ENCODE results near the gene IP6K3.

The IP6K3 gene

DNA sequence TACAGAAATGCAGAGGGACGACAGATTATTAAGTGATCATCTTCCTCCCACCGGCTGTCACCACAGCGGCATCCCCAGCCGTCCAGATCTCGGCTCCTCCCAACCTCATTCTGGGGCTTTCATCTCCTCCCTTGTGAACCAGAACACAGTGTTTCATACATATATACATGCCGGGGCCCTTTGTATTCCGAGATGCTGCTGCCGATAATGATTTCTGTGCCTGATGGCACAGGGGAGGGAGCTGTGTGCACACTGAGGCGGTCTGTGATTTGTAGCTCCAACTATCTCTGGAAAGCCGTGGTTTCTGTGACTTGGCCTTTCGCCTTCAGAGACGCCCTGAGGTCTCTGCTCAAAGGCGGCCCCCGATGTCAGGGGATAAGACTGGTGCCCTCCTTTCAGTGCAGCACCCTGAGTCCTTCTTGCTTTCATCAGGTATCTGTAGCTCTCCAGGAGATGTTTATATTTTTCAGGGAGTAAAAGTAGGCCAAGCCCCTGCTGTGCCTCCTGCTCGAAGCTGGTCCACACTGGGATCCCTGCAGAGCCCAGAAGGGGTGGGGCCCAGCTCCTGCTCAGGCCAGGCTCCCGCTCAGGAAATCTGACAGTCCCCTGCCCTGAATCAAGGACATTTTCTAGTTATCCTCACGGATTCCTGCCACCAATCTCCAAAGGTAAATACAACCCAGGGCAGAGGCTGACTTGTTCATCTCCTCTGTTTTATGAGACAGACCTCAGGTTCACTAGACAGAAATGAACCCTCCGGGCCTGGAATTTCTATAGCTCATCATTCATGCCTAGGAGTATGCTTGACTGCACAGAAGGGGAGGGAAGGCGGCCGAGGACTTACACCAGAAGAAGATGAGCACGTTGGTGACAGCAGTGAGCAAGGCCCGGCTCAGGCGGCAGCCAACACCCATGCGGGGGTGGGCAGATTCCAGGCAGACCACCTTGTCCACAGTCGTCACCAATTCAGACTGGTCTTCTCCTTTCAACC lies 31.0 kb upstream of the IP6K3 start:
- no peak for DNase-seq (ENCODE audit: low spot score)

DNA sequence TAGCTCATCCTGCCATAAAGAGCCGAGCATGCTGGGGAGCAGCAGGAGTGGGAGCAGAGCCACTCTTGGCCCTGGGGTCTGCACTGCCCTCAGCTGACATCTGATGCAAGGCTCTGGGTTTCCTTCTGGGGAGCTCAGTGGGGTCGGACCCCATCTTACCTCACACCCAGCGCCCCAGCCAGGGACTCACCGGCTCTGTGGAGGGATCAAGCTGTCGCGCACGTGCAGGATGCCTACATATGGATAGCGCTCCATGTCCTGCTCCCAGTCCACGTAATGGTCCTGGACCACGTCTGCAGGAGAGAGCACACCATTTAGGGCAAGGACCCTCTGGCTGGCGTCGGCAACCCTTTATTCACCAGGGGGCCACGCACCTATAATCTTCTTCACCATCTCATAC lies 30.1 kb upstream of the IP6K3 start:
- DNase-seq (ENCODE audit: low spot score), result no peak

DNA sequence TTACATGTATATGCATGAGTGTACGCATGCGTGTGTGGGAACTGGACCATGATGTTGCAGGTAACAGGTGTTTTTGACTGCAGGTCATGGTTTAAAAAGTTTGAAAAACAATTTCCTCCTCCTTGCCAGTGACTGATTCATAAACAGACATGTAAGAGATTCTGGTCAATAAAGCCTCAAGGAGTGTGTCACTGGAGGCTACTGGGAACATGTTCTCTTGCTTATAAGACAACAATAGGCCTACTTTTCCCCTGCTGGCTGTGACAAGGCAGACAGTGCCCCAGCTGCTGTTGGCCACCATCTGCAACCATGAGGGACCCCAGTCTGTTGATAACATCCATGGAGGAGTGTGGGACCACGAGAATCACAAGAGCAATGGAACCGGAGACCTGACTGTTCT lies 29.5 kb upstream of the IP6K3 start:
- DNase-seq (ENCODE audit: low spot score), result no peak

DNA sequence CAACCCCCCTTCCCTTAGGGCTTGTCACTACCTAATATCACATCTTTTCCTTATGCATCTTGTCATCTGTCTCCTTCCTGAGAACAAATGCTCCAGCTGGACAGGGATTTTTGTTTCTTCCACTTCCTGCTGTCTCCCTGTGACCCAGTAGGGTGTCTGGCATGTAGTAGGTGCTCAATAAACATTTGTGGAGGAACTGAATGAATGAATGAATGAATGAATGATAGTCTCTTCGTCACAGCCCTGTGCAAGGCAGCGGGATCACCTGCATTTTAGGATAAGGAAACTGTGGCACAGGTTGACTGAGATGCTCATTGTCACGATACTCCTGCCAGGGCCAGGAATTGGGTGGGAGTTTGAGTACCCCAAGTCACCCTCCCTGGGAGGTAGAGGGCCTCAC lies 28.1 kb upstream of the IP6K3 start:
- DNase-seq (ENCODE audit: low spot score), result no peak

DNA sequence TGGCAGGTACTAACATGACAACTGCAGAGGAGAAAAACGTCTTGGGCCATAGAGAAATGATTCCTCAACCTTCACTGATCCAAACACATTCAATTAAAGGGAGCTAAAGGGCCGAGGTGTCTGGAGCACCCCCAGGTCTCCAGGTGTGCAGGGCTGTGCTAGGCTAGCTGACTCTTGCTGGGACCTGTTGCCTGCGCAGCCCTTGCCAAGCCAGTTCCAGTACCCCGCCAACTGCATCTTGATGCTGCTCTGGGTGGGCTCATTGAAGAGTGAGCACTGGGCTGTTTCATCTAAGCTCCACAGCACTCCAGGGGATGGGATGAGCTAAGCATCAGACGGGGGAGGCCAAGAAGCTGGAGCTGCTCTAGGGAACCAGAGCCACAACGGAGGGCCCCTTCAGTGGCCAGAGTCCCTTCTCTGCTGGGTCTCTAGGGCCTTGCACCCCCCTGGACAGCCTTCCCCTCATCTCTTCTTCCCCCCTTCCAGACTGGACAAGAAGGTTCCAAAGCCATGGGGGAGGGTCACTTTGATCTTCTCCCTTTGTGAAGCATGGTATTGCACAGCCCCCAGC lies 26.3 kb upstream of the IP6K3 start:
- DNase-seq (ENCODE audit: low spot score), result no peak

DNA sequence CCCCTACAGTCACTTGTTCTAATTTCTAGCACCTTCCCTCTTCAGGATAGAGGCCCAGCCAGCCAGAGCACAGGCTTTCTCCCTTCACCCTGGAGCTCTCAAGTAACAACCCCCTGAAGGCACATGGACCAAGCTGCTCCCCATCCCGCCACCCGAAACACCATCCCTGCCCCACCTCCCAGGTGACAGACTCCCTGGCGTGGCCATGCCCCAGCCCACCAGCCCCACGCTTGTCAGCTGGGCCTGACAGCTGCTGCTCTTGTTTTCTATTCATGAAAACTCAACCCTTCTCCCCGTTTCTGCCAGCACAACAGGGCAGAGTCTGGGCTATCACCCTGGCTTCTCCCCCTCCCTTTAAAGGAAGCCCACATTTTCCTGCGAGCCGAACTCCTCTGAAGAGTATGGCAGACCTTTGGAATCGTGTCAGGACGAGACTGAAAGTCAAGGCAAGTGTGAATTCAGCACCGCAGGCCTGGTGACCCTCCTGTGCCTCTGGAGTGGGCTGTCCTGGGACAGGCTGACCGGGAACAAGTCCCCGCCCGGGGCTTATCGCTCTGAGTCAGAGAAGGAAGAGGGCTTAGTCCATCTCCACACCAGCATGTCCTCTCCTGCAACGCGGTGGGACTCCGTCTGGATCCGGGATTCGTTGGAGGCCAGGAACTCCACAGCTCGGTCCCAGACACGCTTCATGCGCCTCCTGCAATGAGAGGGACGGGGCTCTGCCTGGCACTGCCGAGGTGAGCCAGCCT lies 25.6 kb upstream of the IP6K3 start:
- no peak for DNase-seq (ENCODE audit: low spot score)

DNA sequence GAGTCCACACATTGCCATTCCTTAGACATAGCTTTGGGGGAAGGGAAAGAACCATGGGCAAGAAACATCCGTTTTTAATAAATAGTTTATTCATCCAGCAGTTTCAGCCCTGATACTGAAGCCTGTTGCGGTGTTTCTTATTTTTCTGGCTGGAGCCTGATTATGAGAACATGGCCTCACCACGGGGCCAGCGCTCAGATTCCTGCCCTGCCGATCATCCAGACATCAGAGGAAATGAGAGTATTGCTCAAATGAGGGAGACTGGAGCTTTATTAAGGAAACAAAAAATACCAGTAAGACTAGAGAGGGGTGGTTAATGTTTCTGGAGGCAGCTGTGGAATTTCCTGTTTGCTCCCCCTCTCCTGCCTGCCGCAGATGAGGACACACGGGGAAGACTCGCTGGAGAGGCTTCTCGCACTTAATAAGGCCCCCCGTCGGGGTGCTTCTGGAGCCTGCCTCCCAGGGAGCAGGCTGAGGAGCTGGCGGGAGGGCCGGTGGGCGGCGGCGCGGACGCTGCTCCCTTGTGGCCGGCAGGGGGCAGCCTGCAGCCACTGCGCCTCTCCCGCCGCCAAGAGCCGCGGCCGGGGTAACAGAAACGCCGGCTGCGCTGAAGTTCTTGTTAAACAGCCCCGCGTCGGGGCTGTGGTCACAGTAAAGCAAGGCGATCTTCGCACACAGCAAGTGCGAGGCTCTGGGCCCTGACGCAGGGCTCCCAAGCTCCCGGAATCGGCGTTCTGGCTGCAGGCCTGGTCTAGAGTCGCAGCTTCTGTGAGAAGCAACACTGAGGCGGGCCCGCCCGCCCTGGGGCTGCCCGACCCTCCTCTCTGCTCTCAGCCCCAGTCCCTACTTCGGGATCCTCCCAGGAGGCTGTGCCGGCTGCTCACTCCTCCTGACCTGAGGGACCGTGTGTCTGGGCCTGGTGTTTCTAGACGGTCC lies 24.7 kb upstream of the IP6K3 start:
- no peak for DNase-seq (ENCODE audit: low spot score)

DNA sequence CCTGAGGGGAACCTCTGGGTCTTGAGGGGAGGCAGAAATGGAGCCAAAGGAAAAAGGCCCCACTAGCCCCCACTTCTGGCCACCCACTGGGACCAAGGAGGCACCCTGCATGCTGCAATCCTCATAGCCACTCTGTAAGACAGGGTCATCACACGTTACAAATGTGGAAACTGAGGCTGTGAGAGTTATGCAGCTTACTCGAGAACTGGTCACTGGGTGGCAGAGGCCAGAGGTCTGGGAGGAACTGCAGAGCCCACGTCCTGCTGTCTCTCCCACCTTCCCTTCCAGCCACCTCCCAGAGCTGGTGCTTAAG lies 24.1 kb upstream of the IP6K3 start:
- no peak for DNase-seq (ENCODE audit: low spot score)

DNA sequence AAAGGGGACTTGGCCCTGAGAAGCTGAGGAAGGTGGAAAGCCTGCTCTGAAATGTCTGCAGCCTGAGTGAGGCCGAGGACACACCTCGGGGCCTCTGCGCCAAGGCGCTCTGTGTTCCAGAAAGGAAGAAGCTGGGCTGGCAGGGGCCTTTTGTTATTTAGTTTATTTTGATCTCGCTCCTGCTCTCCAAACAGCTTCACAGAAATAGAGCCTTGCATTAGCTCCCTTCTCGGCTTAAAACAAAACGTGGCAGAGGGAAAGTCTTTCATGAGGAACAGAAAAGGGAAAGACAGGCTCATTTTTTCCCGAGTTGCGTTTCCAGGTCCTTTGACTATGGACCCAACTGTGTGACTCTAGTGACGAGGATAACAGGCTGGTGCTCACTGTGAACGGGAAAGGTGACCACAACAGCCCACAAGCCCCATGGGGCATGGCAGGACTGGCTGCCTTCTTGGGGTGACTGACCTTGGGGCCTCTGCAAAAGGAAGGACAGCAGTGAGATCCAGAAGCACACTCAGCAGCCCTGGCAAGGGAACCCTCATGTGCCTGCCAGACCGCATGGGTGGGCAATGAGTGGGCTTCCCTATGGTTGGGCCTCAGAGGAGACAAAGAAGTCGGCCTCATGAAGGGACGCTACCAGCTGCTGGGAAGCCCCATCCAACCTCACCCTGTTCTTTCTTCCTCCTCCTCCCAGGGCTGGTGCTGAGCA lies 23.6 kb upstream of the IP6K3 start:
- no peak for DNase-seq (ENCODE audit: low spot score)

DNA sequence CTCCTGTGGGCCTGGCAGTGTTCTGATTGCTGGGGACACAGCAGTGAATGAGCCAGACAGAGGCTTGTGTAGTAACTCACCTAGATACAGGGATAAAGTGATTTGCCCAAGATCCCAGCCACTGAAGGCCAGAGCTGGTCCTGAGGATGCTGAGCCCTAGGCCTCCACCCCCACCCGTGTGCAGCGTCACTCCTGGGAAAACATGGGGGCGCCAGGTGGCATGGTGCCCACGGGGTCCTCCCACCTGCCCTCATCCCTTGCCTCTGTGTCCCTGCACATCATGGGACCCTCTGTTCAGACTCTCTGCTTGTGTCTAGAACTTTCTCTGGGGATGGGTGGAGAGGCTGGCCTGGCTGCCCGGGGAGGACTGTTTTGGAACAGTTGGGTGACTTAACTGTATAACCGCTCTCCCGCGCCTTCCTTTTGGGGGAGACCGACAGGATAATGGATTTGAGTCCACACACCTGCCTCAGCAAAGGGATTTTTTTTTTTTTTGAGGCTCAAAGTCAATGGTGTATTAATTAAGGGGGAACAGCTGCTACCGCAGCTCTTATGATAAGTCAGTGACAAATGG lies 22.6 kb upstream of the IP6K3 start:
- no peak for DNase-seq (ENCODE audit: low spot score)

DNA sequence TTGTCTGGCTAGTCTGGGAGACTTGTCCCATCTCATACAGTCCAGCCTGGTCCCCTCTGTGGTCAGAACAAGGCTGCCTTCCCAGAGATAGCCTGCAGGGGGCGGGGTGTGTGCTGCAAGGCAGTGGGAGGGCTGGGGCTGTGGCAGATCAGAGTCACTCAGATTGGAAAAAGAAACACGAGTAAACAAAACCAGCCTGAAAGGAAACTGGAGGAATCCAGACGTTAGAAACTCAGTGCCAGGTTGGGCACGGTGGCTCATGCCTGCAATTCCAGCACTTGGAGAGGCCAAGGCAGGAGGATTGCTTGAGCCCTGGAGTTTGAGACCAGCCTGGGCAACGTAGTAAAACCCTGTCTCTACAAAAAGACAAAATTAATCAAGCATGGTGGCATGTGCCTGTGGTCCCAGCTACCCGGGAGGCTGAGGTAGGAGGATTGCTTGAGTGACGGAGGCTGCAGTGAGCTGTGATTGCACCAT lies 22.0 kb upstream of the IP6K3 start:
- DNase-seq (ENCODE audit: low spot score), result peak; percentile 86

DNA sequence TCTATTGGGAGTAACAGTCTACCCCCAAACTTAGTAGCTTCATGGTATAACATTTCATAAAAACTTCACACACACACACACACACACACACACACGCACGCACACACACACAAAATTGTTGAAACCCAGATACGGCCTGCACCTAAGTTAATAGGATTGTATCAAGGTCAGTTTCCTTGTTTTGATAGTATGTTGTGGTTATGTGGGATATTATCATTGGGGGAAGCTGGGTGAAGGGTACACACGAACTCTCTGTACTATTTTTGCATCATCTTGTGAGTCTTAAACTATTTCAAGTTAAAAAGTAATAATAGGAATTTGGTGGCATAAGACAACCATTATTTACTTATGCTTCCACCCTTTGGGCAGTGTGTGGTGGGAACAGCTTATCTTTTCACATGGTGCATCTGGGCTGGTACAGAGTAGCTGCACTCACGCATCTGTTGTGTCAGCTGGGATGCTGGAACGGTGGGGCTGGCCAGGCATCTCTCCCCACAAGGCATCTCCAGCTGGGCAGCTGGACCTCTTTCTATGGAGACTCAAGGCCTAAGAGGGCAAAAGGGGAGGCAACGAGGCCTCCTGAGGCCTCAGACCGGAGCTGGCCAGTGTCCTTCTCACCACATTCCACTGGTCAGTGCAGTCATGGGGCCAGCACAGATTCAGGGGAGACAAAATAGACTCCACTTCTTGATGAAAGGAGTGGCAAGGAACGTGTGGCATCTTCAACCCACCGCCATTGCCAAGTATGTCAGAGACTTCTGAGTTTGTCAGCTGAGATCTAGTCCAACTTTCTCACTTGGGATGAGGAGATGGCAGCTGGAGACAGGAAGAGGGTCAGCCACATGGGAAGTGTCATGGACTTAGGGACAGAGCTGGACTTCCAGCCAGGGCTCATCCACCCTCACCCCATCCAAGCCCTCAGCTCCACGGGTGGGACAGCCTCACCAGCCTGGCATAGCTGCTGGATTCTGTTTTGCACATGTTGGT lies 20.5 kb upstream of the IP6K3 start:
- no peak for DNase-seq (ENCODE audit: low spot score)

DNA sequence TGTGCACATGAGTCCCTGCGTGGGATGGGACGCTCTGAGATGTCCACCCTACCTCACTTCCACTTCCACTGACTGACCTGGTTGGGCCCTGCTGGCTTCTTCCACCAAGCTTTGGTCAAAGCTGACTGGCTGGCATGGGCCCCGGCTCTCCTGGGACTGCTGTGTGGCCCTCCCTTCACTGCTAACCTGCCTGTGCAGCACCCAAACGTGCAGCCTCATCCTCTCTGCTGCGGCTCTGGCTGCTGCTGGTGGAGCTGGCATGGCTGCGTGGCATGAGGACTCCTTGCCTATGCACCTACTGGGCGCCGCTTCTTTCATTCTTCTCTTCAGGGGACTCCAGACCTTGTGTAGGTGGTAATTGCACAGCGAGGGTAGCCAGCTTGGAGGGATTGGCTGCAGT lies 18.7 kb upstream of the IP6K3 start:
- no peak for DNase-seq (ENCODE audit: low spot score)

DNA sequence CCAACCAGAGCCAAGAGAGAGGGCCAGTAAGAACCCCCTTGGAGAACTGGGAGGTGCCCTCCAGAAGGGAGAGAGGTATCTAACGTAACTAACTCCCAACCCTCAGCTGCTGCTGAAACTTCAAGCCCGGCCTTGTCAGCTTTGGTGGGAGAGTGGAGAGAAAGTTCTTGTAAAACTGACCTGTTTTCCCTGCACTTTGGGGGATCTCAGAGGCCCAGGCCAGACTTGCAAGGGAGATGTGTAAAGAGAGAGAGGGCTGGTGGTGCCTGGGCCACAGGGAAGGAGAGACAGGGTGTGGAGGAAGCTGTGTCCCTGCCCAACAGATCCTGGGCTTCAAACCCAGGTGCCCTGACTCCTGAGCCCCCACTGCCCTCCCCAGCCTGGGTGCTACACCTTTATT lies 17.3 kb upstream of the IP6K3 start:
- no peak for DNase-seq (ENCODE audit: low spot score)

DNA sequence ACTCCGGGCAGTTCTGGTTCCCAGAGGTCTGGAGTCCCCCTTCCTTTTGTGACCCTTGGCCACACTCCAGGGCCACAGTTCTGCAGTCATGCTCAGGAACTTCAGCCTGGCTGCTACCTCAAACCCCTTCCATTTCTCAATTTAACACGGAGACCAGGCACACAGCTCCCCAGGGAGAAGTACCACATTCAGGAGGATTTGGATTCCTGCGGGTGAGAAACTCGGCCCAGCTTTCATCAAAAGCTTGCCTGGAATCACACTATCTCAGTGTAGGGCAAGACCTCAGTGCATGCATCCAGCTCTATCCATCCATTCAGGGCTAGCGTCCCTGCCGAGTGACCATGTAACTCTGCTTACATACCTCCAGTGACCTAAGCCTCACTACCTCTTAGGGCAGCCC lies 16.8 kb upstream of the IP6K3 start:
- no peak for DNase-seq (ENCODE audit: low spot score)

DNA sequence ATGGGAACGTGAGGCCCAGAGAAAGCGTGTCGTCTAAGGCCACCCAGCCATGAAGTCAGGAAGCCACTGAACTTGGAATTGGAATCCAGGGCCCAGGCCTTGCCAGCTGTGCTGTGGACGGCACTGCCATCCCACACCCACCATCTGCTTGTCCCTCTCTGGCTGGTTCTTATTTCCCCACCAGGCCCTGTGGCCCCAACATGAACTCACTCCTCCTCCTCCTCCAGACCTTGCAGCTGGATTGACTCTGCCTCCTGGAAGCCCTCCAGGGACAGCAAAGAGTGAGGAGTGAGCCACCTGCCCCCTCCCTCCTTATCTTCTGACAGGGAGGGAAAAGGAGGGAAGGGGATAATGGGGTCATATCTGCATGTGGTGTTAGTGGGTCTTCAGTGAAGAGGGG lies 16.0 kb upstream of the IP6K3 start:
- DNase-seq (ENCODE audit: low spot score), result no peak

DNA sequence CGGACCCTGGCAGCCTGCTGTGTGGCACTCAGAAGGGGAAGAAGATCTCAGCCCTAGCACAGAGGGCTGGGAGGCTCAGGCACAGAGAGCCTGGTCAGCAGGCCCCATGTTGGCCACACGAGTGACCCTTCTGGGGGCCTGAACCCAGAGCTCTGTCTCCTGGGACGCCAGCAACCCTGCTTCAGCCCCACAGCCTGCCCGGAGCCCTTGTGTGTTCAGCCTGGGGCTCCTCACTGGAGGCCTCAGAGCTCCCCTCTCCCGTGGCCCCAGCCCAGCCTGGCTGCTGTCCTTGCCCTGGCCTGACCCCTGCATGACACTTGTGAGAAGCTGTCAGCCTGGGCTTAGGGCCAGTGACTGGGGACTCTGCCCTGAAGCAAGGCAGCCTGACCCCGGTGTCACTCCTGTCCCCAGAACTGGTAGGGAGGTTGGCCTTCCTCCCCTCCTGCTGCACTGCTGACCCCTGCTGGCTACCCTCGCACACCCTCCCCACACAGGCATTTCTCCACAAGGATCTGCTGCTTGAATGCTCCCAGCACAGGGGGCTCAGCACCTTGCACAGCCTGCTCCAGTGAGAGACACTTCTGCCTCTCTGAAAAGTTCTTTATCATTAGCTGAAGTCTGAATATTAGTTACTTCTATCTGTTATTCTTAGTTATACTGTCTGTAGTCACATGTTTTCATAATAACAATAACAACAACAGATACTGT lies 15.4 kb upstream of the IP6K3 start:
- peak; percentile 82 for DNase-seq (ENCODE audit: low spot score)

DNA sequence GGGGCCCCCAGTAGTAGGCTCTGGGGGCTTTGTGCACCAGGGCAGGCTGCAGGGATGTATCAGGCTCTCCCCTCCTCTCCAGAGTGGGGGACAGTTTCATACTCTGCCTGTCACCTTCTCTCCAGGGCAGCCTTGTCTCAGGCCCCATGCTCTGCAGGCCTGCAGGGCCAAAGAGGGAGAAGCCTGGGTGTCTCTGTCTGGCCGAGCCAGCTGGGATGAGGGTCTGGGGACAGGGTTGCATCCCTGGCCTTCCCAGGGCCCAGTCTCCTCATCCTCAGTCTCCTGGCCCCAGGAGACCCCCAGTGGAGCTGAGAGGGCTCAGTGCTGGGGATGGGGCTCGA lies 14.8 kb upstream of the IP6K3 start:
- DNase-seq (ENCODE audit: low spot score), result no peak

Data from HuH-7 (cell line).